Measurements from ENCODE around the gene DELE1. TPM values are rescaled to one million over a fixed set of nuclear protein-coding genes. Genes with fewer than 3 reads are reported as not detected.
"Not testable (repeated sequence)": the region's sequence is repeated elsewhere in the genome, so short reads cannot be mapped to it uniquely, and the experiment has no call there.

DELE1 gene
- total RNA-seq, 1 donor from 2014 or later = 43.4 TPM

DNA sequence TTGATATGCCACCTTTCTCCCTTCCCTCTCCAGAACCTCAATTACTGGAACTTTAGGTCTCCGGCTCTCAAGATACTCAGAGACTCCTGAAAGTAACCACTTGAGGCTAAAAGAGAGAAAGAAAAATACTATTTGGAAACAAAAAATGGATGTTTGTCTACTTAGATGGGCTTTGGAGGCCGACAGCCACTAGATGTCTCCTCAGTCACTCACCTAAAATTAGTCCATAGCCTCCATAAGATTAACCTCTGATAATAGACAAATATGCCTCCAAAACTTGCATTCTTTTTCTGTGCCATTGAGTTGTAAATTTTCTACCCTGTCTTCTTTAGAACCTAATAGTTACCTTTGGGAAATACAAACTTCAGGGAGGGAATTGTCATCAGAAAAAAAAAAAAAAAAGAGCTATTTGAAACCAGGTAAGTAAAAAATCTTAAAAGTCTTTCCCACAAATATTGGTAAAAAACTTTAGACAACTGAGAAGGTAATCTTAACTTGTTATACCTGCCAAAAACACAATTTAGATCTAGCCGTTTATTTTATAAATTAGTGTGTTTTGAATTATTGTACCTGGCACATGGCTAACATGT, 34.3 kb upstream of the DELE1 start:
- DNase-seq (ENCODE audit: low read depth in 2 of 2) = peak; percentile 43 to 51

GRCh38 chr5:141890429-141890828, 33.2 kb upstream of the DELE1 start:
- not testable (repeated sequence) for DNase-seq (ENCODE audit: low read depth in 2 of 2)

DNA sequence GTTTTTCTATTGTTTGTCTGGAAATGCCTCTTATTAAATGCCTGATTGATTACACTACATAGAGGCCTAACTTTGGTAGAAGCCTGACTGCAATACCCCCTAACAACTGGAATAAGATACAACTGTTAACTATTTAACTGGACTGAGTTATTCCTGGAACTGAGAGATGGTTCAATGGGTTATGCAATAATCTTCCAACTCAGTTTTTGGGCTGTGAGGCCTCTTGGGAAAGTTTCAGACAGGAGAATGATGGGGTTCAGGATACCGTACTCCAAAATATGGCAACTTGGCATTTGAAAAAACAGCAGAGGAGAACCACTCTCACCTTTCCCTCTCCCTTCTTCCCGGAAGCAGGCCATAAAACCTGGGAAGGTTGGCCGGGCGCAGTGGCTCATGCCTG, 26.2 kb upstream of the DELE1 start:
- DNase-seq (ENCODE audit: low read depth in 2 of 2) = no peak

- DNase-seq (ENCODE audit: low read depth in 2 of 2) = no peak
Observed at GRCh38 chr5:141898448-141899049, 25.1 kb upstream of the DELE1 start.

DNA sequence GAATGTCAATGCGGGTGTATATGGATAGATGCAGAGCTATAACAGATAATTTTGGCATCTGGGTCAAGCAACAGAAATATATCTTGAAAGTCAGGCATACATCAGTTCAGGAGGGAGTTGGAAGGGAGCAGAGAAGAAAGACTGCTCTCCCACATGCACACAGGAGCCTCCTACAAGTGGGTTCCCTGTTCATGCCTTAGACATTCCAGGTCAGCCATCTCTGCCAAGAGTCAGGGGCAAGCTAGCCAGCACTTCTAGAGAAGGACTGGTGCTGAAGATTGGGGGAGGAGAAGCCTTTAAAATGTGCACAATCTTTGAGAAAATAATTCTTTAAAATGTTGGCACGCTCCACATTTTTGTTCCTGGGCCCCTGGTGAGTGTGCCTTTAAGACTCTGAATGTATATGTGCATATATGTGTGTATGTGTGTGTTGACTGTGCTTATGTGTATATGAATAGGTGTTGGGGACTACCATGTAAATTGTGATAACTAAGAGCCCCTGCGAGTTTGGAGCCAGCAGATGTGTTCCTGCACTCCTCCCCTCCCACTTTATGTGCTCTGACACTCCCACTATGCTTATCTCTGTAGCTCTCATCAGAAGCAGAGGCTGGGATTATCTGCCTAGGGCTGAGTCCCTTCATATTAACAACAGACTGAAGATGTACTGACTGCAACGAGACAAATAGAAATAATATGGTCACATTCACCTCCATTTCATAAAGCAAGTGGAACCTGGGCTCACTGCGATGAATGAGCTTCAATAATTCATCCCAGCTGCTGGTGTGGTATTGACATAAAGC, 21.5 kb upstream of the DELE1 start:
- no peak for DNase-seq (ENCODE audit: low read depth in 2 of 2)

GRCh38 chr5:141903261-141903660, 20.4 kb upstream of the DELE1 start:
- DNase-seq (ENCODE audit: low read depth in 2 of 2) = no peak

DNA sequence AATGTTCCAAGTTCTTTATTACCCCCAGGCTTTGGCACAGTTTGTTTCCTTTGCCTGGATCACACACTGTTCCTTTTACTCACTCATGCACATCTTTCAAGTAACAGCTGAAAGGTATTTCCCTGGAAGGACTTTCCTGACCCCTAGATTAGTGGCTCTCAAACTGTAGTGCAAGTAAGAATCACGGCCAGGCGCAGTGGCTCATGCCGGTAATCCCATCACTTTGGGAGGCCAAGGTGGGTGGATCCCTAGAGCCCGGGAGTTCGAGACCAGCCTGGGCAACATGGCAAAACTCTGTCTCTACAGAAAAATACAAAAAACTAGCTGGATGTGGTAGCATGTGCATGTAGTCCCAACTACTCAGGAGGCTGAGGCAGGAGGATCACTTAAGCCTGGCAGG, 19.1 kb upstream of the DELE1 start:
- DNase-seq (ENCODE audit: low read depth in 2 of 2) = no peak

- no peak for DNase-seq (ENCODE audit: low read depth in 2 of 2)
Observed at GRCh38 chr5:141906517-141906916, 17.2 kb upstream of the DELE1 start.

GRCh38 chr5:141906972-141907371, 16.7 kb upstream of the DELE1 start:
- DNase-seq (ENCODE audit: low read depth in 2 of 2) = no peak

DNA sequence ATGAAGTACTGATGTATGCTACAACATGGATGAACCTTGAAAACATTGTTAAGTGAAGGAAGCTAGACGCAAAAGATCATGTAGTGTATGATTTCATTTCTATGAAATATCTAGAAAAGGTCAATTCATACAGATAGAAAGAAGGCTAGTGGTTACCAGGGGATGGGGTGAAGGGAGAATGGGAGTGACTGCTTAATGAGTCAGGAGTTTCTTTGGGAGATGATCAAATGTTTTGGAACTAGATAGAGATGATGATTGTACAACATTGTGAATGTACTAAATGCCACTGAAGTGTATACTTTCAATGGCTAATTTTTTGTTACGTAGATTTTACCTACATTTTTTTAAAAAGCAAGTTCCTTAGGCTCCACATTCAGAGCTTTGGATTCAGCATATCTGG, 14.9 kb upstream of the DELE1 start:
- no peak for DNase-seq (ENCODE audit: low read depth in 2 of 2)

- no peak for DNase-seq (ENCODE audit: low read depth in 2 of 2)
Observed at GRCh38 chr5:141909212-141909611, 14.5 kb upstream of the DELE1 start.

- peak in 1 of 2 donors; percentile 12 for DNase-seq (ENCODE audit: low read depth in 2 of 2)
Observed at GRCh38 chr5:141910271-141910673, 13.4 kb upstream of the DELE1 start.

- no peak for DNase-seq (ENCODE audit: low read depth in 2 of 2)
Observed at GRCh38 chr5:141913560-141914198, 10.0 kb upstream of the DELE1 start.

DNA sequence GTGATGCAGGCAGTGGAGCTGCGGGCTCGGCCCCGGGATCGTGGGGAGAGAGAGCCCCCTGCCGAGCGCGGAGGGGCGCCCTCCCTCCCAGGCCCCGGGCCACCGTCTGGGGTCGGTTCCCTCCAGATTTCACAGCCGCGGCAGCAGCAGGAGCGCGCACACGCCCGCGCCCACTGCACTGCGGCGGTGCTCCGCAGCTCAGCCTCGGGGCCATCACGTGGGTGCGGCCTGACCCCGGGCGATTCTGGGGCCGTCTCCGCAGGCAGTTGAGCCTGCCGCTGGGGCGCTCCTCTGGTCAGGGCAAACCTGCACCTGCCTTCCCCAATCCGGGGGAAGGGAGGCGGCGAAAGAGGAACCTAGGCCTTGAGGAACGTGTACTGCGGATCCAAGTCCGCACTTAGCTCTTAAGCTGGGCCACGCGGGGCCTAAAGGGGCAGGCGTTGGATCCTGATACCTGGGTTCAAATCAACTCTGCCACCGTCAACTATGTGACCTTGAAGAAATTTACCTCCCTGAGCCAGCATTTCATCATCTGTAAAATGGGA, 9.4 kb upstream of the DELE1 start:
- DNase-seq (ENCODE audit: low read depth in 2 of 2) = no peak

DNA sequence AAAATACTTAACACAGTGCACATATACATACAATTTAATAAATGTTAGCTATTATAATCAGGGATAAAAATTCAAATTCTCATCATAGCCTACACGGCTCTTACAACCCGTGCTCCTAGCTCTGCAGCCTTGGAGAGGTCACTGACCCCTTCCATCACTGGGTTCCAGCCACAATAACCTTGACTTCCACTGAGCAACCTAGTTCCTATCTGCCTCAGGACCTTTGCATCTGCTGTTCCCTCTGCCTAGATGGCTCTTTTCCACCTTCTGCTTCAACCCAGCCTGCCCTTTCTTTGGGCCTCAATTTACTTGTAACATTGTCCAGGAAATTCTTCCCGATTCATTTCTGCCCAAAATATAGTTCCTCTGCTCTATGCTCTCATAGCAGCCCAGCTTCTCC, 8.9 kb upstream of the DELE1 start:
- no peak for DNase-seq (ENCODE audit: low read depth in 2 of 2)

DNA sequence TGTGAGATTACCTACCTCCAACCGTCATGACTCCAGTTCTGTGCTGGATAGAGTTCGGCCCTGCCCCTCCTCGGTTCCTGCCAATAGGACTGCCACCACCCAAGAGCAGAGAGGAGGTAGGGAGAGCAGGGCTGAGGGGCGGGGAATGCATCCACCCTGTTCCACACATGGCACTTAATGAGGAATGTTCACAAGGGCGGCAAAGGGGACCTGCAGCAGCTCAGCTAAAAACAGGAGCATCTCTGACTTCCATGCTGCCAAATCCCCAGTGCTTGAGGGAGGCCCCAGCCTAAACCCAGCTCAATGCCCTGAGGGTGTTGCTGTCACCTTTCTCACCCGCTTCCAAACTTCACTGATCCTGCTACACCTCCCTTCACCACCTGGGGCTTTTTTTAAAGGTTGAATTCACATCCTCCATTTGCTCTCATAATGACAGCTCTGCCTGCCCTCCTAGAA, 7.8 kb upstream of the DELE1 start:
- DNase-seq (ENCODE audit: low read depth in 2 of 2) = no peak

DNA sequence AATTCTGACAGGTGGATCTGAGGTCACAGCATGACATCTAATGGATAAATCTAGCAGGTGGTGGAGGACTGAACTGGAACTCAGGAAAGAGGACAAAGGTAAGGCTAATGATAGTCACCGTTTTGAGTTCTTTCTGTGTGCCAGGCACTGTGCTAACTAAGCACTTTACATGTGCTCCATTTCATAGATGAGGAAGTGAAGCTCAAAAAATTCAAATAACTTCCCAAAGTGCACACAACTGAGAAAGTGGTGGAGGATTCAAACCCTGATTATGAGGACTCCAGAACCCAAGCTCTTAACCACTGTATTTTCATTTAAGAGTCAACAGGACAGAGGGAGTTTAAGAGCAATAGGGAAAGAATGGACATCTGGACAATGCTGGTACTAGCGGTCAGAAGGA, 7.1 kb upstream of the DELE1 start:
- DNase-seq (ENCODE audit: low read depth in 2 of 2) = no peak

- DNase-seq (ENCODE audit: low read depth in 2 of 2) = no peak
Observed at GRCh38 chr5:141917760-141918159, 5.9 kb upstream of the DELE1 start.

GRCh38 chr5:141919218-141920119, 4.2 kb upstream of the DELE1 start:
- DNase-seq (ENCODE audit: low read depth in 2 of 2) = no peak

DNA sequence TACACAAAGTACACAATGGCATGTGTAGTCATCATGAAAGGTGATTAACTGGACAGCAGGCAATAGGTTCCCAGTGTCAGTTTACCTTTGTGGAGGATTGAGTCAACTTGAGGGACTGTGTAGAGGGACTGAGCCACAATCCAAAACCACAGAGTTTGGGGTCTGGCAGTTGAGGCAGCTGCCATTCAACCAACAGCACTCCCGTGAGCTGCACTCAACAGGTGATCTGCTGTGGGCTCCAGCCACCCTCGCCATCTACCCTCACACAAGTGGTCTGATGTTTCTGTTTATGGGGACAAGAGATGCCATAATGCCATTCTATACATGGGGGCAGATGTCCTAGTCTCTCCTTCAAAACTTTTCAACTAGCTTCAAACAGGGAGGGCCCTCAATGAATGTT, 2.9 kb upstream of the DELE1 start:
- no peak for DNase-seq (ENCODE audit: low read depth in 2 of 2)
